Spleen (tissue), 11 donors: ENCODE measurements around the gene MRPS31. TPM values are rescaled to one million over a fixed set of nuclear protein-coding genes. Genes with fewer than 3 reads are reported as not detected.

ENCODE experiments used
- DNase-seq: peaks from one replicate; pipeline ENCODE4 v3.0.0-alpha.2; 2020
- H3K27ac ChIP-seq, 8 donors: fragments of 200-600 bp; sonication (generic) in 7 of 8; 1 replicate in 4 of 8; 2 replicates in 4 of 8; pipeline versions ENCODE4 v1.5.0 to v1.8.0; 2016 to 2021; ENCODE audit warnings: inconsistent platforms in 4 of 8, mild to moderate bottlenecking in 4 of 8, moderate library complexity in 1 of 8
- H3K27me3 ChIP-seq, 7 donors: fragments of 200-600 bp; sonication (generic) in 6 of 7; replicated peaks in 1 of 7; 1 replicate in 4 of 7; 2 replicates in 3 of 7; pipeline versions ENCODE4 v1.5.0 to v1.8.0; 2016 to 2021; ENCODE audit warnings: inconsistent platforms in 3 of 7, mild to moderate bottlenecking in 1 of 7
- H3K36me3 ChIP-seq, 6 donors: fragments of 200-600 bp; sonication (generic) in 5 of 6; 1 replicate in 4 of 6; 2 replicates in 2 of 6; pipeline versions ENCODE4 v1.5.0 to v1.8.0; 2016 to 2021; ENCODE audit warnings: inconsistent platforms in 2 of 6
- H3K4me1 ChIP-seq, 6 donors: fragments of 200-600 bp; sonication (generic) in 5 of 6; 1 replicate in 3 of 6; 2 replicates in 3 of 6; pipeline versions ENCODE4 v1.5.0 to v1.8.0; 2016 to 2021; ENCODE audit warnings: inconsistent platforms in 3 of 6
- H3K4me3 ChIP-seq, 8 donors: fragments of 200-600 bp; sonication (generic) in 7 of 8; 1 replicate in 4 of 8; 2 replicates in 4 of 8; pipeline versions ENCODE4 v1.5.0 to v1.8.0; 2016 to 2021; ENCODE audit warnings: inconsistent platforms in 4 of 8, mild to moderate bottlenecking in 4 of 8, moderate library complexity in 2 of 8
- H3K9me3 ChIP-seq, 8 donors: fragments of 200-600 bp; sonication (generic) in 7 of 8; 1 replicate in 4 of 8; 2 replicates in 4 of 8; pipeline versions ENCODE4 v1.5.0 to v1.8.0; 2016 to 2021; ENCODE audit warnings: inconsistent platforms in 4 of 8
- CTCF ChIP-seq, 11 experiments: fragments of 200-600 bp in 7 of 11; fragments of 450-650 bp in 4 of 11; sonication (generic) in 4 of 11; IDR thresholded peaks in 8 of 11; conservative IDR thresholded peaks in 3 of 11; 1 replicate in 7 of 11; 2 replicates in 4 of 11; pipeline versions ENCODE4 v1.4.0 to v1.8.0; 2016 to 2021; ENCODE audit warnings: antibody characterized with exemption in 11 of 11, inconsistent platforms in 4 of 11, mild to moderate bottlenecking in 1 of 11
- POLR2A ChIP-seq, 3 donors: fragments of 450-650 bp; IDR thresholded peaks; one replicate each; pipeline ENCODE4 v1.5.1; 2017; ENCODE audit warnings: antibody characterized with exemption in 3 of 3, mild to moderate bottlenecking in 1 of 3
- POLR2AphosphoS5 ChIP-seq, 3 donors: sonication (generic); formaldehyde crosslinking; IDR thresholded peaks; one replicate each; pipeline ENCODE4 v1.5.1; 2017; ENCODE audit warnings: antibody characterized with exemption in 3 of 3
- WGBS, 5 donors: extraction: QIAGEN DNeasy Blood & Tissue Kit in 3 of 5; methylation state at CpG; one replicate each; pipeline versions ENCODE4 v1.1.5 to v1.1.7; 2013 to 2018; 5-methylcytosine and 5-hydroxymethylcytosine counted together
- intact Hi-C: fragments of 100-400 bp; cut with DNase I; formaldehyde crosslinking; loops from one replicate; pipeline ENCODE4 v1.15.0; 2023; ENCODE audit warnings: low total_unique reads
- polyA plus RNA-seq, 3 donors: library from polyadenylated mRNA; stranded (reverse); fragments of 200-250 nt; gene quantifications; one replicate each; pipeline ENCODE4 v1.2.1, GENCODE V29; 2013
- total RNA-seq, 7 donors: library from RNA; depleted of rRNA in 3 of 7; stranded (reverse); fragments of >200 nt in 3 of 7; fragmentation: NEBNext Ultra II Directional in 4 of 7; extraction: Animal tissue kit (Norgen Biotek cat#: 25700) in 4 of 7; gene quantifications; one replicate each; pipeline versions ENCODE4 v1.1.0 to v1.2.1, GENCODE V29; 2016 to 2021
- donor health status: healthy with polysubstance abuse.
- donor health status: DM: no; HTN: no; CAD: no; lungs with moderate emphysema.
- donor health status: DM: no; HTN: no; CAD: no.
- donor health status: Bipolar disorder and iron deficiency.
- donor health status: healthy.
- donor health status: DM: no; HTN: no; CAD: no.
- donor health status: DM: yes; HTN: yes; CAD: no.

The MRPS31 gene
- total and polyA plus RNA-seq, 10 donors, result 16.8 to 33.2 (median 28.1) TPM

- H3K27me3 ChIP-seq, result no peaks in the 10 kb centered on the region
- H3K27ac ChIP-seq, result no peak overlapping the region
- 30 to 42% (median 37%) methylated on average over 2 of the region's 2 CpGs for WGBS, 5 donors
- peaks cover 0 to 74% (median 59%) of the 10 kb centered on the region in 8 donors for H3K9me3 ChIP-seq
- H3K4me3 ChIP-seq, result no peak overlapping the region
- TF ChIP-seq CTCF (IDR thresholded peaks at IDR 0.05 in 8 of 11, conservative IDR thresholded peaks at IDR 0.05 in 3 of 11), result no peak
- no peak for TF ChIP-seq POLR2AphosphoS5 (IDR thresholded peaks at IDR 0.05)
- TF ChIP-seq POLR2A (IDR thresholded peaks at IDR 0.05), result no peak
- no peaks in the 10 kb centered on the region for H3K36me3 ChIP-seq
- DNase-seq, result no peak
- intact Hi-C loops, result no loop called here
- H3K4me1 ChIP-seq, result peaks cover 0 to 4% (median 0%) of the 10 kb centered on the region in 6 donors
Observed at GRCh38 chr13:40706439-40706838, 64.6 kb downstream of the MRPS31 start.

DNA sequence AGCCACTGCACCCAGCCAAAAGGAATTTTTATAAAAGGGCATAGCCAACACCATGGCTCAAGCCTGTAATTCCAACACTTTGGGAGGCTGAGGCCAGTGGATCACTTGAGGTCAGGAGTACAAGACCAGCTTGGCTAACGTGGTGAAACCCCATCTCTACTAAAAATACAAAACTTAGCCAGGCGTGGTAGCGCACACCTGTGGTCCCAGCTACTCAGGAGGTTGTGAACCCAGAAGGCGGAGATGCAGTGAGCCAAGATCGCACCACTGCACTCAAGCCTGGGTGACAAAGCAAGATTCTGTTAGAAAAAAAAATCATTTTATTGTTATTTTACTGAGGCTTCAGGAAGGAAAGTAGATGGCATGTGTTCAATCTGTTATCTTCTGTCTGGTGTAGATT lies 73.3 kb downstream of the MRPS31 start:
- intact Hi-C loops, result no loop called here
- Histone ChIP-seq H3K4me3 (no peak overlapping the region), H3K9me3 (no peaks in the 10 kb centered on the region), H3K4me1 (no peaks in the 10 kb centered on the region), H3K36me3 (no peaks in the 10 kb centered on the region), H3K27ac (no peak overlapping the region), H3K27me3 (no peaks in the 10 kb centered on the region)
- WGBS, 5 donors, result 69 to 81% (median 77%) methylated on average over 5 of the region's 5 CpGs
- no peak for TF ChIP-seq POLR2AphosphoS5 (IDR thresholded peaks at IDR 0.05)
- no peak for TF ChIP-seq CTCF (IDR thresholded peaks at IDR 0.05 in 8 of 11, conservative IDR thresholded peaks at IDR 0.05 in 3 of 11)
- TF ChIP-seq POLR2A (IDR thresholded peaks at IDR 0.05), result no peak
- no peak for DNase-seq

DNA sequence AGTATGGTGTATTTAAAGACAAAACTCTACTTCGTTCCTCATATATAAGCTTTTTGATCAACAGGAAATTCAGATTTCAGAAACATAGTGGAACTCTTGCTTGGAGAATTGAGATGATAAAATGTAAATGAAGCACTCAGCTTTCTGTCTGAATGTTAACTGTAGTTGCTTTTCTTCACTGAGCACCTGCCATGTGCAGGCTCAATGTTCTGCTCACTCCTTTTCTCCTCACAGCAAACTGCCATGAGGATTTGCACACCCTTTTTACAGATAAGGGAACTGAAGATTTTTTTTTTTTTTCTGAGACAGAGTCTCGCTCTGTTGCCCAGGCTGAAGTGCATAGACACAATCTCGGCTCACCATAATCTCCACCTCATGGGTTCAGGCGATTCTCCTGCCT lies 76.6 kb downstream of the MRPS31 start:
- TF ChIP-seq POLR2AphosphoS5 (IDR thresholded peaks at IDR 0.05) (no peak), POLR2A (IDR thresholded peaks at IDR 0.05) (no peak), CTCF (IDR thresholded peaks at IDR 0.05 in 8 of 11, conservative IDR thresholded peaks at IDR 0.05 in 3 of 11) (no peak)
- no peak for DNase-seq
- Histone ChIP-seq H3K36me3 (no peaks in the 10 kb centered on the region), H3K27ac (no peak overlapping the region), H3K4me3 (no peak overlapping the region), H3K4me1 (no peaks in the 10 kb centered on the region), H3K9me3 (no peaks in the 10 kb centered on the region), H3K27me3 (no peaks in the 10 kb centered on the region)
- 69 to 86% (median 77%) methylated on average over 4 of the region's 4 CpGs for WGBS, 5 donors
- intact Hi-C loops, result no loop called here

GRCh38 chr13:40692946-40693345 lies 78.0 kb downstream of the MRPS31 start:
- H3K27ac ChIP-seq, result no peak overlapping the region
- 39 to 62% (median 44%) methylated on average over 2 of the region's 2 CpGs for WGBS, 5 donors

More at GRCh38 chr13:40692946-40693345, 78.0 kb downstream of the MRPS31 start:
- no peaks in the 10 kb centered on the region for H3K9me3 ChIP-seq
- no peak overlapping the region for H3K4me3 ChIP-seq
- H3K27me3 ChIP-seq, result no peaks in the 10 kb centered on the region
- DNase-seq, result no peak
- no peaks in the 10 kb centered on the region for H3K4me1 ChIP-seq
- TF ChIP-seq POLR2AphosphoS5 (IDR thresholded peaks at IDR 0.05), result no peak
- TF ChIP-seq POLR2A (IDR thresholded peaks at IDR 0.05), result no peak
- no peak for TF ChIP-seq CTCF (IDR thresholded peaks at IDR 0.05 in 8 of 11, conservative IDR thresholded peaks at IDR 0.05 in 3 of 11)
- no peaks in the 10 kb centered on the region for H3K36me3 ChIP-seq
- intact Hi-C loops, result no loop called here
